Measurements from ENCODE around the gene GTPBP1.

DNA sequence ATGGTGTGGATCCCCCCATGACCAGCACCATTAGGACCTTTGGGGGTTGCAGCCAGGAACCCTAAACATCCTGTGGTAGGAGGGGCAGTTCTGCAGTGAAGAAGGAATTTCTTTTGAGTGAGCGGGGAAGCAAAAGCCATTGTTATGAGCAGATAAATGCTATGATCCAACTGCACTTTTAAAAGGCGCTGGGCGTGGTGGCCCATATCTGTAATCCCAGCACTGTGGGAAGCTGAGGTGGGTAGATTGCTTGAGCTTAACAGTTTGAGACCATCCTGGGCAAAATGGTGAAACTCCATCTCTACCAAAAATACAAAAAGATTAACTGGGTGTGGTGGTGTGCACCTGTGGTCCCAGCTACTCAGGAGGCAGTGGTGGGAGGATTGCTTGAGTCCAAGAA is 29.9 kb upstream of the GTPBP1 start:
- TF ChIP-seq, protein P1, sequence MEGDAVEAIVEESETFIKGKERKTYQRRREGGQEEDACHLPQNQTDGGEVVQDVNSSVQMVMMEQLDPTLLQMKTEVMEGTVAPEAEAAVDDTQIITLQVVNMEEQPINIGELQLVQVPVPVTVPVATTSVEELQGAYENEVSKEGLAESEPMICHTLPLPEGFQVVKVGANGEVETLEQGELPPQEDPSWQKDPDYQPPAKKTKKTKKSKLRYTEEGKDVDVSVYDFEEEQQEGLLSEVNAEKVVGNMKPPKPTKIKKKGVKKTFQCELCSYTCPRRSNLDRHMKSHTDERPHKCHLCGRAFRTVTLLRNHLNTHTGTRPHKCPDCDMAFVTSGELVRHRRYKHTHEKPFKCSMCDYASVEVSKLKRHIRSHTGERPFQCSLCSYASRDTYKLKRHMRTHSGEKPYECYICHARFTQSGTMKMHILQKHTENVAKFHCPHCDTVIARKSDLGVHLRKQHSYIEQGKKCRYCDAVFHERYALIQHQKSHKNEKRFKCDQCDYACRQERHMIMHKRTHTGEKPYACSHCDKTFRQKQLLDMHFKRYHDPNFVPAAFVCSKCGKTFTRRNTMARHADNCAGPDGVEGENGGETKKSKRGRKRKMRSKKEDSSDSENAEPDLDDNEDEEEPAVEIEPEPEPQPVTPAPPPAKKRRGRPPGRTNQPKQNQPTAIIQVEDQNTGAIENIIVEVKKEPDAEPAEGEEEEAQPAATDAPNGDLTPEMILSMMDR (conservative IDR thresholded peaks at IDR 0.05; ENCODE audit: low read depth, low read length), result no peak
- TF ChIP-seq, protein P2, sequence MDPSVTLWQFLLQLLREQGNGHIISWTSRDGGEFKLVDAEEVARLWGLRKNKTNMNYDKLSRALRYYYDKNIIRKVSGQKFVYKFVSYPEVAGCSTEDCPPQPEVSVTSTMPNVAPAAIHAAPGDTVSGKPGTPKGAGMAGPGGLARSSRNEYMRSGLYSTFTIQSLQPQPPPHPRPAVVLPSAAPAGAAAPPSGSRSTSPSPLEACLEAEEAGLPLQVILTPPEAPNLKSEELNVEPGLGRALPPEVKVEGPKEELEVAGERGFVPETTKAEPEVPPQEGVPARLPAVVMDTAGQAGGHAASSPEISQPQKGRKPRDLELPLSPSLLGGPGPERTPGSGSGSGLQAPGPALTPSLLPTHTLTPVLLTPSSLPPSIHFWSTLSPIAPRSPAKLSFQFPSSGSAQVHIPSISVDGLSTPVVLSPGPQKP (IDR thresholded peaks at IDR 0.05; ENCODE audit: borderline replicate concordance, low read depth, low read length), result no peak
- TF ChIP-seq, protein P3, sequence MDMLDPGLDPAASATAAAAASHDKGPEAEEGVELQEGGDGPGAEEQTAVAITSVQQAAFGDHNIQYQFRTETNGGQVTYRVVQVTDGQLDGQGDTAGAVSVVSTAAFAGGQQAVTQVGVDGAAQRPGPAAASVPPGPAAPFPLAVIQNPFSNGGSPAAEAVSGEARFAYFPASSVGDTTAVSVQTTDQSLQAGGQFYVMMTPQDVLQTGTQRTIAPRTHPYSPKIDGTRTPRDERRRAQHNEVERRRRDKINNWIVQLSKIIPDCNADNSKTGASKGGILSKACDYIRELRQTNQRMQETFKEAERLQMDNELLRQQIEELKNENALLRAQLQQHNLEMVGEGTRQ (IDR thresholded peaks at IDR 0.05; ENCODE audit: low read depth, low read length), result no peak
- no peak for TF ChIP-seq NFE2L2 (IDR thresholded peaks at IDR 0.05; ENCODE audit: low read depth, low read length)
- TF ChIP-seq POLR2A (IDR thresholded peaks at IDR 0.05; ENCODE audit: low read depth, low read length), result no peak
- no peak for TF ChIP-seq BHLHE40 (IDR thresholded peaks at IDR 0.05; ENCODE audit: low read depth, low read length)
- TF ChIP-seq MAZ (IDR thresholded peaks at IDR 0.05; ENCODE audit: borderline replicate concordance, low read depth, low read length), result no peak
- no peak for TF ChIP-seq CEBPB (IDR thresholded peaks at IDR 0.05; ENCODE audit: low read depth, low read length)
- no peak for TF ChIP-seq SMC3 (IDR thresholded peaks at IDR 0.05; ENCODE audit: low read depth, low read length)
- TF ChIP-seq FOS (IDR thresholded peaks at IDR 0.05; ENCODE audit: low read depth, low read length), result no peak
- no peak for TF ChIP-seq CHD1 (IDR thresholded peaks at IDR 0.05; ENCODE audit: low read depth, low read length)
- no peak for TF ChIP-seq MAFK (IDR thresholded peaks at IDR 0.05; ENCODE audit: low read depth, low read length)
- no peak for TF ChIP-seq RFX5 (IDR thresholded peaks at IDR 0.05; ENCODE audit: low read depth, low read length)
- no peak for TF ChIP-seq RAD21 (IDR thresholded peaks at IDR 0.05; ENCODE audit: low read length)

Measured in IMR-90 (cell line).